Measurements from ENCODE around the gene MYO15B.

Gene MYO15B

DNA sequence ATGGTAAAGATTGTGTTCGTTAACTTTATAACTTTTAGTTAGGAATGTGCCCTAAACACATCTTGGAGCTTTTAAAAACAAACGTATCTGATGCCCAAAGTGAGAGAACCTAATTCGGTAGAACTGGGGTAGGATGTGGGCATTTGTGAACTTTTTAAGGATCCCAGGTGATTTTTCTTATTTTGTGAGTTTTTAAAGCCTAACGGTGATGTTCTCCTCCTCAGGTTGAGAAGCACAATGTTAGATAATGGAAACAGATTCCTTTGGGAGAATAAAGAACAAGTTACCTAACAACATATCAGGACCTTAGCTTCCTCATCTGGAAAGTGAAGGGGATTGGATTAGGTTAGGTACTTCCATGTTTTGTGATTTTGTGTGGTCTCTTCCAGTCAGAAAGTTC lies 80.2 kb downstream of the MYO15B start:
- H3K36me3 ChIP-seq (replicated peaks) = peaks cover 41% of the 10 kb centered on the region
- H3K4me3 ChIP-seq (ENCODE audit: low read depth, low read length) = peak overlapping the region; percentile 98
- H3K27me3 ChIP-seq (replicated peaks) = no peaks in the 10 kb centered on the region
- peak overlapping the region; percentile 94 for H3K27ac ChIP-seq
- no peak for DNase-seq
- TF ChIP-seq, protein P1, sequence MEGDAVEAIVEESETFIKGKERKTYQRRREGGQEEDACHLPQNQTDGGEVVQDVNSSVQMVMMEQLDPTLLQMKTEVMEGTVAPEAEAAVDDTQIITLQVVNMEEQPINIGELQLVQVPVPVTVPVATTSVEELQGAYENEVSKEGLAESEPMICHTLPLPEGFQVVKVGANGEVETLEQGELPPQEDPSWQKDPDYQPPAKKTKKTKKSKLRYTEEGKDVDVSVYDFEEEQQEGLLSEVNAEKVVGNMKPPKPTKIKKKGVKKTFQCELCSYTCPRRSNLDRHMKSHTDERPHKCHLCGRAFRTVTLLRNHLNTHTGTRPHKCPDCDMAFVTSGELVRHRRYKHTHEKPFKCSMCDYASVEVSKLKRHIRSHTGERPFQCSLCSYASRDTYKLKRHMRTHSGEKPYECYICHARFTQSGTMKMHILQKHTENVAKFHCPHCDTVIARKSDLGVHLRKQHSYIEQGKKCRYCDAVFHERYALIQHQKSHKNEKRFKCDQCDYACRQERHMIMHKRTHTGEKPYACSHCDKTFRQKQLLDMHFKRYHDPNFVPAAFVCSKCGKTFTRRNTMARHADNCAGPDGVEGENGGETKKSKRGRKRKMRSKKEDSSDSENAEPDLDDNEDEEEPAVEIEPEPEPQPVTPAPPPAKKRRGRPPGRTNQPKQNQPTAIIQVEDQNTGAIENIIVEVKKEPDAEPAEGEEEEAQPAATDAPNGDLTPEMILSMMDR (IDR thresholded peaks at IDR 0.05; ENCODE audit: low read depth, low read length, missing control alignments) = no peak
- in situ Hi-C loops (cut with HindIII; ENCODE audit: low pct_ligation_motif_present, low sequenced_read_pairs) = no loop called here

DNA sequence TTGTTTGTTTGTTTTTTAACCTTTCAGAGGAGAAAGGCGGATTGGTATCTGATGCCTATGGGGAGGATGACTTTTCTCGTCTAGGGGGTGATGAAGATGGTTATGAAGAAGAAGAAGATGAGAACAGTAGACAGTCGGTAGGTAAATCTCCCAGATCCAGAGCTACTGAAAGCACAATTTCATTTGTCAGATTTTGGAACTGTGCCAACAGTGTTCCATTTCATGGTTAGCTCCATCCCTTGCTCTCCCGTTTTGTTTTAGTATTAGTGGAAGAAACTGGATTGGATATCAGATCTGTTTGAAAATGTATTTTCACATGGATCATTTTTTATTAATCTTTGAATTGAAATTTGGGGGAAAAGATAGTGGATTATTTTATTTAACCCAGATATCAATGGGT lies 80.9 kb downstream of the MYO15B start:
- TF ChIP-seq, protein P1 (IDR thresholded peaks at IDR 0.05; ENCODE audit: low read depth, low read length, missing control alignments) = no peak
- H3K27me3 ChIP-seq (replicated peaks) = no peaks in the 10 kb centered on the region
- H3K27ac ChIP-seq = no peak overlapping the region

DNA sequence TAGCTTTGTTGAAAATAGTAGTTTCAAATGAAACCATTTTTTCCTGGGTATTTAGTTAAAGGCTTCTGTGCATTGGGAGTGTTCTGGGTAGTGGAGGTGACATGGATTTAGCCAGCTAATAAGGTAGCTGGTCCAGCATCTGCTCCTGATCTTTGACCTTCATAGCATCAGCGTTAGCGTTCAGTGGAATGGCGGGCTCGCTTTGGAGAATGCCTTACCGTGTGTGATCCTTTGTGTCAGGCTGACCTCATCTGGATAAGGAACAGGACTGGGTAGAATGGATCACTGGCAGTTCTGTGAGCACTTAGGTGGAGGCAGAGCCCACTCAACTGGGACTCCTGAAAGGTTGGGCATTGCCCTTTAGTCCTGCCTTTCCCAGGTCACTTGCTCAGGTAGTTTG lies 83.3 kb downstream of the MYO15B start:
- in situ Hi-C loops (cut with HindIII; ENCODE audit: low pct_ligation_motif_present, low sequenced_read_pairs) = loop anchor here (10.0 kb wide), 1 partner anchor 74 kb away; no protein-coding TSS in a partner anchor
- no peaks in the 10 kb centered on the region for H3K27me3 ChIP-seq (replicated peaks)
- DNase-seq = no peak
- TF ChIP-seq, protein P1 (IDR thresholded peaks at IDR 0.05; ENCODE audit: low read depth, low read length, missing control alignments) = no peak
- H3K36me3 ChIP-seq (replicated peaks) = peaks cover 51% of the 10 kb centered on the region
- H3K27ac ChIP-seq = no peak overlapping the region
- no peak overlapping the region for H3K4me3 ChIP-seq (ENCODE audit: low read depth, low read length)

More for the DNA sequence above, 80.9 kb downstream of the MYO15B start:
- H3K36me3 ChIP-seq (replicated peaks) = peaks cover 46% of the 10 kb centered on the region
- in situ Hi-C loops (cut with HindIII; ENCODE audit: low pct_ligation_motif_present, low sequenced_read_pairs) = no loop called here
- H3K4me3 ChIP-seq (ENCODE audit: low read depth, low read length) = peak overlapping the region; percentile 98
- DNase-seq = no peak

DNA sequence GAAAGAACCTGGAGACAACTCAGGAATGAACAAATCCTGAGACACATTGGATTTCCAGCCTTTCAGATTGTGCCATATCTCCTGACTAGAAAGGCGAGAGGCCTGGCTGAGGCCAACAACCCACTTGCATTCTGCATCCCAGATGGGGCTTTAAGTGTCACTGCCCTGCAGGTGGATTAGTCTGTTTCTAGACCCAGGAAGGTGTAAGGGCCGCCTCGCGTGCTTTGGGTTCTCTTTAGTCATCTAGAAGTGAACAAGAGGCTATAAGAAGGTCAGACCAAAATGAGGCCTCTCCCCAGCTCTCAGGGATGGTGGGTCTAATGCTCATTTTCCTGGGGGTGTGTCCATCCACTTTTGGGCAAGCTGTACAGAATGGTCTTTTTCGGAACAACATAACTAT lies 84.4 kb downstream of the MYO15B start:
- Histone ChIP-seq H3K36me3 (replicated peaks) (peaks cover 54% of the 10 kb centered on the region), H3K4me3 (ENCODE audit: low read depth, low read length) (no peak overlapping the region), H3K27me3 (replicated peaks) (no peaks in the 10 kb centered on the region), H3K27ac (no peak overlapping the region)
- TF ChIP-seq, protein P1 (IDR thresholded peaks at IDR 0.05; ENCODE audit: low read depth, low read length, missing control alignments) = no peak
- in situ Hi-C loops (cut with HindIII; ENCODE audit: low pct_ligation_motif_present, low sequenced_read_pairs) = loop anchor here (10.0 kb wide), 1 partner anchor 73 kb away; no protein-coding TSS in a partner anchor
- no peak for DNase-seq

DNA sequence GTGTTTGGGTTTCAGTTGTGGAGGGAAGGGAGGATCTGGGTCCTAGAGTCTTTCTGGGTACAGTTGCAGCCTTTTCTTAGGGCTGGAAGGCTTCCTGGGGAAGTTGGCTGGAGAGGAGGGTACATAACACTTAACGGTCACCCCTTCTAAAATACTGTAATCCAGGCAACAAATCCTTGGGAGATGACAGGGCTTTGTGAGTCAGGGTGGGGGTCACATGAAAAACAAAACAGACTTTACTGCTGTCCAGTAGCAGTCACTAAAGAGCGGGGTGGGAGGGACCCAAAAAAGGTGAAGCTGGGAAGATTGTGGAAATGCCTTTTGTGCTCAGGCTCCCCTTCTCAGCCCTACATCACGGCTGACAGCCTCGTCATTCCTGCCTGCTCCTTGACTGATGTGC lies 85.9 kb downstream of the MYO15B start:
- TF ChIP-seq, protein P1 (IDR thresholded peaks at IDR 0.05; ENCODE audit: low read depth, low read length, missing control alignments) = no peak
- Histone ChIP-seq H3K4me3 (ENCODE audit: low read depth, low read length) (no peak overlapping the region), H3K27ac (no peak overlapping the region), H3K27me3 (replicated peaks) (no peaks in the 10 kb centered on the region), H3K36me3 (replicated peaks) (peaks cover 56% of the 10 kb centered on the region)
- no peak for DNase-seq
- in situ Hi-C loops (cut with HindIII; ENCODE audit: low pct_ligation_motif_present, low sequenced_read_pairs) = loop anchor here (10.0 kb wide), 1 partner anchor 71 kb away; no protein-coding TSS in a partner anchor
